ENCODE results near the gene SP110. TPM values are rescaled to one million over a fixed set of nuclear protein-coding genes. Genes with fewer than 3 reads are reported as not detected.

SP110 gene
- total and polyA plus RNA-seq, 2 experiments from 2014 or later: 2.3 to 8.2 TPM

GRCh38 chr2:230267556-230267955 lies 47.8 kb upstream of the SP110 start:
- Histone ChIP-seq H3K4me3 (no peak overlapping the region), H3K4me2 (no peak overlapping the region), H3K36me3 (ENCODE audit: insufficient read depth) (no peaks in the 10 kb centered on the region), H3K9me2 (ENCODE audit: insufficient read depth) (peaks cover 11% of the 10 kb centered on the region; the same call in 1 of the 2 replicates), H3K4me1 (ENCODE audit: insufficient read depth) (no peaks in the 10 kb centered on the region), H3K27ac (ENCODE audit: low read depth) (no peak overlapping the region), H3F3A (replicated peaks; ENCODE audit: low read depth) (no peaks in the 10 kb centered on the region), H3K27me3 (ENCODE audit: insufficient read depth) (no peaks in the 10 kb centered on the region), H3K79me2 (replicated peaks; ENCODE audit: insufficient read depth) (no peaks in the 10 kb centered on the region), H4K20me1 (replicated peaks; ENCODE audit: insufficient read depth) (no peaks in the 10 kb centered on the region), H2AFZ (no peak overlapping the region)
- no peak for TF ChIP-seq ZNF331 (CRISPR knock-in tag; IDR thresholded peaks at IDR 0.05; ENCODE audit: low read depth)
- TF ChIP-seq STAT1 (IDR thresholded peaks at IDR 0.05; ENCODE audit: unreplicated experiment): no peak
- TF ChIP-seq, protein P1, sequence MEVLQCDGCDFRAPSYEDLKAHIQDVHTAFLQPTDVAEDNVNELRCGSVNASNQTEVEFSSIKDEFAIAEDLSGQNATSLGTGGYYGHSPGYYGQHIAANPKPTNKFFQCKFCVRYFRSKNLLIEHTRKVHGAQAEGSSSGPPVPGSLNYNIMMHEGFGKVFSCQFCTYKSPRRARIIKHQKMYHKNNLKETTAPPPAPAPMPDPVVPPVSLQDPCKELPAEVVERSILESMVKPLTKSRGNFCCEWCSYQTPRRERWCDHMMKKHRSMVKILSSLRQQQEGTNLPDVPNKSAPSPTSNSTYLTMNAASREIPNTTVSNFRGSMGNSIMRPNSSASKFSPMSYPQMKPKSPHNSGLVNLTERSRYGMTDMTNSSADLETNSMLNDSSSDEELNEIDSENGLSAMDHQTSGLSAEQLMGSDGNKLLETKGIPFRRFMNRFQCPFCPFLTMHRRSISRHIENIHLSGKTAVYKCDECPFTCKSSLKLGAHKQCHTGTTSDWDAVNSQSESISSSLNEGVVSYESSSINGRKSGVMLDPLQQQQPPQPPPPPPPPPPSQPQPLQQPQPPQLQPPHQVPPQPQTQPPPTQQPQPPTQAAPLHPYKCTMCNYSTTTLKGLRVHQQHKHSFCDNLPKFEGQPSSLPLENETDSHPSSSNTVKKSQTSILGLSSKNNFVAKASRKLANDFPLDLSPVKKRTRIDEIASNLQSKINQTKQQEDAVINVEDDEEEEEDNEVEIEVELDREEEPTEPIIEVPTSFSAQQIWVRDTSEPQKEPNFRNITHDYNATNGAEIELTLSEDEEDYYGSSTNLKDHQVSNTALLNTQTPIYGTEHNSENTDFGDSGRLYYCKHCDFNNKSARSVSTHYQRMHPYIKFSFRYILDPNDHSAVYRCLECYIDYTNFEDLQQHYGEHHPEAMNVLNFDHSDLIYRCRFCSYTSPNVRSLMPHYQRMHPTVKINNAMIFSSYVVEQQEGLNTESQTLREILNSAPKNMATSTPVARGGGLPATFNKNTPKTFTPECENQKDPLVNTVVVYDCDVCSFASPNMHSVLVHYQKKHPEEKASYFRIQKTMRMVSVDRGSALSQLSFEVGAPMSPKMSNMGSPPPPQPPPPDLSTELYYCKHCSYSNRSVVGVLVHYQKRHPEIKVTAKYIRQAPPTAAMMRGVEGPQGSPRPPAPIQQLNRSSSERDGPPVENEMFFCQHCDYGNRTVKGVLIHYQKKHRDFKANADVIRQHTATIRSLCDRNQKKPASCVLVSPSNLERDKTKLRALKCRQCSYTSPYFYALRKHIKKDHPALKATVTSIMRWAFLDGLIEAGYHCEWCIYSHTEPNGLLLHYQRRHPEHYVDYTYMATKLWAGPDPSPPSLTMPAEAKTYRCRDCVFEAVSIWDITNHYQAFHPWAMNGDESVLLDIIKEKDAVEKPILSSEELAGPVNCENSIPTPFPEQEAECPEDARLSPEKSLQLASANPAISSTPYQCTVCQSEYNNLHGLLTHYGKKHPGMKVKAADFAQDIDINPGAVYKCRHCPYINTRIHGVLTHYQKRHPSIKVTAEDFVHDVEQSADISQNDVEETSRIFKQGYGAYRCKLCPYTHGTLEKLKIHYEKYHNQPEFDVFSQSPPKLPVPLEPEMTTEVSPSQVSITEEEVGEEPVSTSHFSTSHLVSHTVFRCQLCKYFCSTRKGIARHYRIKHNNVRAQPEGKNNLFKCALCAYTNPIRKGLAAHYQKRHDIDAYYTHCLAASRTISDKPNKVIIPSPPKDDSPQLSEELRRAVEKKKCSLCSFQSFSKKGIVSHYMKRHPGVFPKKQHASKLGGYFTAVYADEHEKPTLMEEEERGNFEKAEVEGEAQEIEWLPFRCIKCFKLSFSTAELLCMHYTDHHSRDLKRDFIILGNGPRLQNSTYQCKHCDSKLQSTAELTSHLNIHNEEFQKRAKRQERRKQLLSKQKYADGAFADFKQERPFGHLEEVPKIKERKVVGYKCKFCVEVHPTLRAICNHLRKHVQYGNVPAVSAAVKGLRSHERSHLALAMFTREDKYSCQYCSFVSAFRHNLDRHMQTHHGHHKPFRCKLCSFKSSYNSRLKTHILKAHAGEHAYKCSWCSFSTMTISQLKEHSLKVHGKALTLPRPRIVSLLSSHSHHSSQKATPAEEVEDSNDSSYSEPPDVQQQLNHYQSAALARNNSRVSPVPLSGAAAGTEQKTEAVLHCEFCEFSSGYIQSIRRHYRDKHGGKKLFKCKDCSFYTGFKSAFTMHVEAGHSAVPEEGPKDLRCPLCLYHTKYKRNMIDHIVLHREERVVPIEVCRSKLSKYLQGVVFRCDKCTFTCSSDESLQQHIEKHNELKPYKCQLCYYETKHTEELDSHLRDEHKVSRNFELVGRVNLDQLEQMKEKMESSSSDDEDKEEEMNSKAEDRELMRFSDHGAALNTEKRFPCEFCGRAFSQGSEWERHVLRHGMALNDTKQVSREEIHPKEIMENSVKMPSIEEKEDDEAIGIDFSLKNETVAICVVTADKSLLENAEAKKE (CRISPR knock-in tag; IDR thresholded peaks at IDR 0.05): no peak
- Mint-ChIP-seq H3K27ac (no peak overlapping the region), H3K4me3 (no peak overlapping the region), H3K36me3 (ENCODE audit: low read depth) (no peaks in the 10 kb centered on the region), H3K4me1 (peaks cover 5% of the 10 kb centered on the region; the same call in 2 of the 3 replicates), H3K9me3 (peaks cover 7% of the 10 kb centered on the region; the same call in 1 of the 3 replicates), H3K27me3 (ENCODE audit: insufficient read depth, low read depth, poor library complexity) (no peaks in the 10 kb centered on the region)
- ATAC-seq (no peak), DNase-seq (ENCODE audit: low spot score) (no peak)

DNA sequence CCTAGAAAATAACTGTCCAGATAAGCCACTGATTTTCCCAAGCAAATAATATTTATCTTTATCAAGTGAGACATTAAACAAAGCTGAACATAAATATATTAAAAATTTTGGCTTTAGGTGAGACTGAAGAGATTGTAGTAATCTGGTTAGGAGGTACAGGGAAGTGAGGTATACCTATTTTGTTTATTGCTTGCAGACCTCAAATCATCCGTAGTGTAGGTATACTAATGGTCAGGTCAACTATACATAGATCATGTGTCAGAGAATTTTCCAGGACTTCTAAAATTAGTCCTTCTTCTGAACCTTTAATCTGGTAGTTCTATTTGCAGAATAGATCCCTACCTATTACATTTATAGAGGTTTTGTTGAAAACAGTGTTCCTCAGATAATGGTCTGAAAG lies 47.3 kb upstream of the SP110 start:
- Mint-ChIP-seq H3K9me3 (peaks cover 5% of the 10 kb centered on the region; the same call in 1 of the 3 replicates), H3K4me1 (peaks cover 5% of the 10 kb centered on the region; the same call in 2 of the 3 replicates)
- no peak for ATAC-seq
- TF ChIP-seq NANOG (IDR thresholded peaks at IDR 0.05; ENCODE audit: borderline replicate concordance) (no peak), CTCF (conservative IDR thresholded peaks at IDR 0.05; ENCODE audit: low read depth in 2 of 2) (no peak)

More for the DNA sequence above, 47.3 kb upstream of the SP110 start:
- no peaks in the 10 kb centered on the region for H3K27me3 ChIP-seq (ENCODE audit: insufficient read depth)
- no peaks in the 10 kb centered on the region for H3K4me1 ChIP-seq (ENCODE audit: insufficient read depth)
- no peak overlapping the region for H3K27ac ChIP-seq (ENCODE audit: low read depth)
- H3K9me2 ChIP-seq (ENCODE audit: insufficient read depth): peaks cover 9% of the 10 kb centered on the region; the same call in 1 of the 2 replicates
- no peaks in the 10 kb centered on the region for H4K20me1 ChIP-seq (replicated peaks; ENCODE audit: insufficient read depth)
- no peak overlapping the region for H3K4me3 ChIP-seq
- H3F3A ChIP-seq (replicated peaks; ENCODE audit: low read depth): no peaks in the 10 kb centered on the region
- no peak overlapping the region for H3K4me3 Mint-ChIP-seq
- H3K79me2 ChIP-seq (replicated peaks; ENCODE audit: insufficient read depth): no peaks in the 10 kb centered on the region
- H3K27me3 Mint-ChIP-seq (ENCODE audit: insufficient read depth, low read depth, poor library complexity): no peaks in the 10 kb centered on the region
- no peaks in the 10 kb centered on the region for H3K36me3 ChIP-seq (ENCODE audit: insufficient read depth)
- no peak overlapping the region for H3K4me2 ChIP-seq
- no peak overlapping the region for H3K27ac Mint-ChIP-seq
- H2AFZ ChIP-seq: no peak overlapping the region
- no peaks in the 10 kb centered on the region for H3K36me3 Mint-ChIP-seq (ENCODE audit: low read depth)
- no peak for DNase-seq (ENCODE audit: low spot score)

Data from GM23338 (cell line).